ENCODE results near the gene USP48.

GRCh38 chr1:21637514-21637913 is 145.4 kb downstream of the USP48 start:
- TF ChIP-seq POLR2AphosphoS5 (IDR thresholded peaks at IDR 0.05; ENCODE audit: insufficient read depth in 1 of 2, low read depth in 1 of 2) (no peak), CTCF (IDR thresholded peaks at IDR 0.05) (no peak)

All from vagina (tissue), 2 donors.